Nucleus accumbens (tissue), 56 donors: ENCODE data around the gene HPSE2.
"Not testable (repeated sequence)": the region's sequence is repeated elsewhere in the genome, so short reads cannot be mapped to it uniquely, and the experiment has no call there.

ENCODE experiments used
- DNase-seq, 56 donors: peaks; one replicate each; lab custom pipeline; 2025; lab: John Stamatoyannopoulos, UW

Gene HPSE2

DNA sequence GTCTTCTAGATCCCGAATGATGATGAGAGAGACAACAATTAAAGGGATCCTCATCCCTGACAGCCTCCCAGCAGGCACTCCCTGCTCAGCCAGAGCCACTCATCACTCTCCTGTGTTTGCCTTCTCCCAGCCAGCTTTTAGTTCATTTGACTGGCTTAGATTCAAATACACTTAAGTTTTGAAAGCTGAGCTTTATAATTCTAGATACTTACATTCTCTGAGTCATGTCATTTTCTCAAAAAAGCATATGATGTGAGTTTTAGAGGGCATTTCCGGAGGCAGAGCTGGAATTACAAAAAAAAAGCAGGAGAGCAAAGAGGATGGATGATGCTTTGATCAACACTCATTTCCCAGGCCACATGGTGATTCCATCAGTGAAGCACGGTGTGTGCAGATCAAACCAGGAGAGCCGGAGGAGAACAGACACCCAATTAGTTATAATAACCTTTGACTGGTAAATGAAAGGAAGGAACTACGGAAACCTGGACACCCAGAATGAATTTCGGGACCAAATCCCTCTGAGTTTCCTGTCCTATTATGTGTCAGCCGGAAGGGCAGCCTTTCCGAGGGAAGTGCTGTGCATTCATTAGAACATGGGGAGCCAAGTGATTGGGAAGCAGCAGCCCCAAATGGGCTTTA, 707.4 kb downstream of the HPSE2 start:
- no peak for DNase-seq

DNA sequence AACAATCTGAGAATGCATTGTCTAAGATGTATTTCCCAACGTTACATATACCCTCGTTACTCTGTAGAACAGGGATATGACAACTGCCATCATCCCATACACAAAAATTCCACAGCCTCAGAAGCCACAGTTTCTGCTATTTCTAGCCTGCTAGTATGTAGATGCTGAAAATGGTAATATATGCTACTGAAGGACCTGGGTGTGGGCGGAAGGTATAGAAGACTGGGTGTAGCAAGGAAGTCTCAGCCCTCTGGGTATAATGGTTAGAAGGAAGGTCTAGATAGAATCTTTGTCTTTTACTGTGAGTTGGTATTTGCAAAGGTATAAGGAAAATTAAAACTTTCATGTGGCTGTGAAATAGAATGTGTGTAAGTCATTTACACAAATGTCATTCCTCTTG, 709.7 kb downstream of the HPSE2 start:
- no peak for DNase-seq

DNA sequence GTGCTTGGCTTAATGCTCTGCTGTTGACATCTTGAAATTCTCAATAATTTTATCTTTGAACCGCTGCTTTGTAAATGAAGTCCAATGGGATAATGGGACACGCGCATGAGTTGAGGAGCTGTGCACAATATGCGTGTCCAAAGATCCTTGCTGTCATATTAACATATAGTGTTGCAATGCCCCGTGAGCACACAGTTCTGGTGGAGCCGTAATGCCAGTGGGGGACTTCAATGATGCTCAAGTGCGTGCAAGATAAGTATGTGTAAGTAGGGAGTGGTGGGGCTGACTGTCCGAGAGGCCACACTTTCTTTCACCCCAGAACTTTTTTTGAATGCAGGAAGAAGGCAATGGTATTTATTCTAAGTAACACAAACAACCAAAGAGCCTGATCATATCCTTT, 711.5 kb downstream of the HPSE2 start:
- DNase-seq: no peak

GRCh38 chr10:98519841-98520240, 715.8 kb downstream of the HPSE2 start:
- DNase-seq: no peak

GRCh38 chr10:98517672-98518071, 718.0 kb downstream of the HPSE2 start:
- no peak for DNase-seq

- DNase-seq: no peak
Measured at GRCh38 chr10:98516352-98516751, 719.3 kb downstream of the HPSE2 start.

DNA sequence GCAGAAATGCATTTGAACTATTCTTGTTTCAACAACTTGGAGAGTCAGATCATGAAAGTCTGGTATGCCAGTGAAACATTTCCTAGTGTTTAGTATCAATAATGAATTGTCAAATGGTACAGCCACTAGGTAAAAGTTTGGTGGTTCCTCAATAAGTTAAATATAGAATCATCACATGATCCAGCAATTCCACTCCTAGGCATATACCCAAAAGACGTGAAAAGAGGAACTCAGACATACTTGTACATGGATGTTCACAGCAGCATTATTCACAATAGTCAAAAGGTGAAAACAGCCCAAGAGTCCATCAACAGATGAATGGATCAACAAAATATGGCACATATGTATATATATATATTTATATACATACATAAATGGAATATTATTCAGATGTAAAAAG, 721.9 kb downstream of the HPSE2 start:
- DNase-seq: no peak

DNA sequence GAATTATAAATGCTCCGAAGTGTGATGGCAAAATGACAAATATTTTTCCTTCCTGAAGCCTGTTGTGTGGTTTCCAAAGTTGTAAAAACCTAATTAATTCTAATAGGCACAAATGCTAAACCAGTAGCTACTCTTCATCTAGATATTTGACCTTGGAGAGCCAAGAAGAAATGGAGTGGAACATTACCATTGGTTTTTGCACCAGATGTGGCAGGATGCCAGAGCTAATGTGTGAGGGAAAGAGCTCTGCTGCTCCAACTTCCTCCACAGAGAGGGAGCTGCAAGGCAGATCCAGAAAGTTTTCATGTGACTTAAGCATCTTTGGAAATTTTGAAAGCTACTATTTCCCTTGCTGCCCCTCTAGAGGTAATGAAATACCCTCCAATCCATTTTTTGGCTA, 723.8 kb downstream of the HPSE2 start:
- DNase-seq: peak in 1 of 56 donors; percentile 2

GRCh38 chr10:98510412-98510995, 725.1 kb downstream of the HPSE2 start:
- DNase-seq: no peak

DNA sequence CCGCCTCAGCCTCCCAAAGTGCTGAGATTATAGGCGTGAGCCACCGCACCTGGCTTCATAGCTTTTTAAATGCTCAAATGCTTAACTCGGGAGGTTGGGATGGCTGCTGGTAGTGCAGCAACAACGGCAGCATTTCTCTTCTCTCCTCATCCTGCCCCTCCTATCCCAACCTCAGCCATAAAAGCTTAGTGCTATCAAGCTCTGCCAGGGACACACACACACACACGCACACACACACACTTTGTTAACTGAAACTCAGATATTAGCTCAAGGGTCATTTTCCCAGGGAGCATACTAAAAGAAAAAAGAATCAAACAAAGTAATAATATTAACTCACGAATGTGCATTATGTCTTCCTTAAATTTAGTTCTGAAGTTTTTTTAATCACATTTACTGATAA, 725.9 kb downstream of the HPSE2 start:
- DNase-seq: no peak

DNA sequence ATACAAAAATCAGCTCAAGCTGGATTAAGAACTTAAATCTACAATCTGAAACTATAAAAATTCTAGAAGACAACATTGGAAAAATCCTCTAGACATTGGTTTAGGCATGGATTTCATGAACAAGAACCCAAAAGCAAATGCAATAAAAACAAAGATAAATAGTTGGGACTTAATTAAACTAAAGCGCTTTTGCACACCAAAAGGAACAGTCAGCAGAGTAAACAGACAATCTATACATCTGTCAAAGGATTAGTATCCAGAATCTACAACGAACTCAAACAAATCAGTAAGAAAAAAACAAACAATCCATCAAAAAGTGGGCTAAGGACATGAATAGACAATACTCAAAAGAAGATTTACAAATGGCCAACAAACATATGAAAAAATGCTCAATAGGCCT, 733.1 kb downstream of the HPSE2 start:
- not testable (repeated sequence) for DNase-seq

- DNase-seq: no peak
Measured at GRCh38 chr10:98492763-98493162, 742.9 kb downstream of the HPSE2 start.

GRCh38 chr10:98489561-98490481, 745.8 kb downstream of the HPSE2 start:
- DNase-seq: no peak

DNA sequence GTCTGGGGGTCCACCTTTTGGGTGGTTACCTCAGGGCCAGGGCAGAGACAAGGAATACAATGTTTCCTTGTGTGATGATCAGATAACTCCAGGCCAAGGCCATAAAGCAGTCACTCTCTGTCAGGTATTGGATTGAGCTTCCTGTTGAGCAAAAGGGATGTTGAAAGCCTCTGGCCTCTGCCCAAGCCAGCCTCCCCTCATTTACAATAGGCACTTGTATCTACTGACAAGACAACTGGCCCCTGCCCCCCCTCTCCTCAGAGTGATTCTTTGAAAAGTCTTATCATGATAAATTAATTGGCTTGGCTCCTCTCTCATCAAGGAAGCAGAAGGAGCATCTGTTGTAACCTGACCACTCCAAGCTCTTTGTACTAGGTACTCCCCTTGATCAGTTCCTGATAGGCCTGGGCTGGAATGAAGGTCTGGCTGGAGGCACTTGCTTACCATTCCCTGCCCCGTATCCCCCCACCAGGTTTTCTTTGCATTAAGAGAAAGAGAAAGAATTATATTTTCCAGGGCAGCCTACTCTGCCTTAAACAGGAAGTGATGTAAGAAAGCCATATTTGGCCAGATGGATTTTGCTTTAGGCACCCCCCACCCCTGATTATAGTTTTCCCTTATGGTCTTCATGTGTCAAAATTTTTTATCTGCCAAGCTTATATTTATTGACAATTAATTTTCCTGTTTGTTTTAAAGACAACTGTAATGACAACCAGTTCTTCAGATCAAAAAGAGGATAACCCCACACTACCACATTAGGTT, 746.8 kb downstream of the HPSE2 start:
- no peak for DNase-seq

- no peak for DNase-seq
Measured at GRCh38 chr10:98487649-98488048, 748.0 kb downstream of the HPSE2 start.

- DNase-seq: no peak
Measured at GRCh38 chr10:98486421-98486820, 749.2 kb downstream of the HPSE2 start.

GRCh38 chr10:98485959-98486358, 749.7 kb downstream of the HPSE2 start:
- no peak for DNase-seq

DNA sequence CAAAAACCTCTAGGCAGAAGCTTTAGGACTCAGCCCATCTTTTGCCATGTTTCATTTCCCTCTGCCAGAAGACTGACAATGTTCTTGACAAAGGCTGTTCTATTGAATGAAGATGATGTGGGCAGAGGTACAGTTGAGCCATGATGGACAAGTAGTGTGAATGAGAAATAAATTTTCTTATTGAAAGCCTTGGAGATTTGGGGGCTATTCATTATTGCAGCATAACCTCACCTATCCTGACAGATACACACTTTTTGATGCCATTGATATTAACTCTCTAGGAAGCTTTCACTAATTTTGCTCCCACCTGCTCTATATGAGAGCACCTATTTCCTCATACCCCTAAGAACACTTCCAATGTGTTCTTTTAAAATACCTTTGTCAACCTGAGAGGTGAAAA, 752.0 kb downstream of the HPSE2 start:
- no peak for DNase-seq

DNA sequence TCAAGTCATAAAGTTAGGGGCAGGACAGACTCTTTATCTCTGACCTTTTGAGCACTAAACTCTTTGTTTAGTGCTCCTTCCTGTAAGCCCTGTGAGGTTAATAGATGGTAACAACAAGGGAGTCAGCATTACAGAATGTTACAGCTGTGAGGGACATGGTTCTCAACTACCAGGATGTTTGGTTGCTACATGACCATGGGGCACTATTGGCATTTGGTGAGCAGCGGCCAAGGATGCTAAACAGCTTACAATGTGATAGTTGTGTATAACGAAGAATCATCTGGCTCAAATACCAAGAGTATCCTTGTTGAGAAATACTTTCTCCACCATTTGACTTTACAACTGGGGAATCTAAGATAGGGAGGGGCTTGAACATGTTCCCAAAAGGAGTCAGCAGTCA, 753.6 kb downstream of the HPSE2 start:
- DNase-seq: no peak

DNA sequence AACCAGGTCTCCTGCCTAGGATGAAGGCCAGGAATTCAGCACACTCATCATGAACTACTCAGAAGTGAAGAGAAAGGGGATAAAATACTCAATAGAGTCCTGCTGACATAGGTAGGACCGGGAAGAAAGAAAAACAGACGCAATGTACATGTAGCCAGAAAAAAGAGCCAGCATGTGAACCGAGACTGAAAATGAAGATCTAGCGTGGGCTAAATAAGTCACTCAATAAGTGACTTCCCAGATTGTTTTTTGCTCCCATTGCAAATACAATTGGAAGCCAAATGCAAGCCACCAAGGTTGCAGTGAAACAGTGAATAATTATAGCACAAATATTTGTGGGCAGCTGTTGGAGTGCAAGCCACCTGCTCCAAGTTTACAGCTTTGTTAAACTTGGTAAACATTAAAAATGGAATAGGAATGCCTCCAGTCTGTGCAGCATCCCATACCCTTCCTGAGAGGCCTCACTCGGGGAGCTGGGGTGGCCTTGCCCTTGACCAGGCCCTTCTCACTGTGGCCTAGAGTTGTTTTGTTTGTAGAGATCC, 754.2 kb downstream of the HPSE2 start:
- DNase-seq: no peak
